IMR-90 (cell line): ENCODE data around the gene NFE2L2.

Experiments used
- BHLHE40 ChIP-seq: fragments of 150-350 bp; IDR thresholded peaks from 2 replicates; pipeline ENCODE4 v1.6.1; 2016; ENCODE audit warnings: mild to moderate bottlenecking, low read depth, low read length
- CEBPB ChIP-seq: IDR thresholded peaks from 2 replicates; pipeline ENCODE4 v1.6.1; 2012; ENCODE audit warnings: low read depth, low read length, improper control_type of control experiment
- CHD1 ChIP-seq: IDR thresholded peaks from 2 replicates; pipeline ENCODE4 v1.6.1; 2012; ENCODE audit warnings: low read depth, low read length, improper control_type of control experiment
- FOS ChIP-seq: fragments of 150-350 bp; IDR thresholded peaks from 2 replicates; pipeline ENCODE4 v1.6.1; 2016; ENCODE audit warnings: low read depth, low read length
- MAFK ChIP-seq: IDR thresholded peaks from 2 replicates; pipeline ENCODE4 v1.6.1; 2012; ENCODE audit warnings: low read depth, low read length, improper control_type of control experiment
- MAZ ChIP-seq: IDR thresholded peaks from 2 replicates; pipeline ENCODE4 v1.6.1; 2012; ENCODE audit warnings: low read depth, mild to moderate bottlenecking, low read length, improper control_type of control experiment, moderate library complexity, borderline replicate concordance
- POLR2A ChIP-seq: IDR thresholded peaks from 2 replicates; pipeline ENCODE4 v1.6.1; 2012; ENCODE audit warnings: mild to moderate bottlenecking, low read depth, low read length
- RAD21 ChIP-seq: IDR thresholded peaks from 2 replicates; pipeline ENCODE4 v1.6.1; 2012; ENCODE audit warnings: low read length, improper control_type of control experiment
- RCOR1 ChIP-seq: IDR thresholded peaks from 2 replicates; pipeline ENCODE4 v1.6.1; 2012; ENCODE audit warnings: mild to moderate bottlenecking, low read length, improper control_type of control experiment; ENCODE audit not compliant: insufficient replicate concordance
- RFX5 ChIP-seq: IDR thresholded peaks from 2 replicates; pipeline ENCODE4 v1.8.0; 2012; ENCODE audit warnings: low read depth, mild to moderate bottlenecking, low read length, moderate library complexity
- SMC3 ChIP-seq: fragments of 150-350 bp; IDR thresholded peaks from 2 replicates; pipeline ENCODE4 v1.6.1; 2016; ENCODE audit warnings: low read depth, mild to moderate bottlenecking, antibody characterized with exemption, low read length, moderate library complexity
- TF ChIP-seq, protein P1 (sequence below): conservative IDR thresholded peaks from 2 replicates; pipeline ENCODE4 v1.5.1; 2012; ENCODE audit warnings: mild to moderate bottlenecking, low read depth, low read length, improper control_type of control experiment

DNA sequence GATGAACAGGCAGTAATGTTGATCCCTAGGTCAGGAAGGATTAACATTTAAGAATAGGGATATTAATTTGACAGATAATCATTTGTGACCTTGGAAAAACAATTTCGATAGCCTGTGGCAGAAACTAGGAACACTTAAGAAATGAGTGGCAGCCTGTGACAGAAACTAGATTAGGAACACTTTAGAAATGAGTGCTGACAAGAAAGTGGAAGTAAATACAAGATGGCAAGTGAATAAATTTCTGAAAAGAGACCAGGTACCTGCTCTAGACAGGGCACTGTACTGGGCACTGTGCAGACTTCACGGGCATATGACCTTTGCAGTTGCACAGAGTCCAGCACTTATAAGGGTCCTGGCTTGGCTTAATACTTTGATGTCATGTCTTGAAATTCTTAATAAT is 57.4 kb downstream of the NFE2L2 start:
- TF ChIP-seq SMC3, result no peak
- TF ChIP-seq POLR2A, result no peak
- TF ChIP-seq, protein P1, sequence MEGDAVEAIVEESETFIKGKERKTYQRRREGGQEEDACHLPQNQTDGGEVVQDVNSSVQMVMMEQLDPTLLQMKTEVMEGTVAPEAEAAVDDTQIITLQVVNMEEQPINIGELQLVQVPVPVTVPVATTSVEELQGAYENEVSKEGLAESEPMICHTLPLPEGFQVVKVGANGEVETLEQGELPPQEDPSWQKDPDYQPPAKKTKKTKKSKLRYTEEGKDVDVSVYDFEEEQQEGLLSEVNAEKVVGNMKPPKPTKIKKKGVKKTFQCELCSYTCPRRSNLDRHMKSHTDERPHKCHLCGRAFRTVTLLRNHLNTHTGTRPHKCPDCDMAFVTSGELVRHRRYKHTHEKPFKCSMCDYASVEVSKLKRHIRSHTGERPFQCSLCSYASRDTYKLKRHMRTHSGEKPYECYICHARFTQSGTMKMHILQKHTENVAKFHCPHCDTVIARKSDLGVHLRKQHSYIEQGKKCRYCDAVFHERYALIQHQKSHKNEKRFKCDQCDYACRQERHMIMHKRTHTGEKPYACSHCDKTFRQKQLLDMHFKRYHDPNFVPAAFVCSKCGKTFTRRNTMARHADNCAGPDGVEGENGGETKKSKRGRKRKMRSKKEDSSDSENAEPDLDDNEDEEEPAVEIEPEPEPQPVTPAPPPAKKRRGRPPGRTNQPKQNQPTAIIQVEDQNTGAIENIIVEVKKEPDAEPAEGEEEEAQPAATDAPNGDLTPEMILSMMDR, result no peak
- no peak for TF ChIP-seq FOS
- no peak for TF ChIP-seq RAD21
- no peak for TF ChIP-seq MAZ
- no peak for TF ChIP-seq MAFK
- no peak for TF ChIP-seq CHD1
- TF ChIP-seq RCOR1, result no peak
- TF ChIP-seq RFX5, result no peak
- no peak for TF ChIP-seq BHLHE40
- no peak for TF ChIP-seq CEBPB
